CD4-positive, alpha-beta T cell (primary cell): Measurements from ENCODE around the gene CCDC27. TPM values are rescaled to one million over a fixed set of nuclear protein-coding genes. Genes with fewer than 3 reads are reported as not detected.

Experiments used
- ATAC-seq: fragments of 200-7000 bp; cut with Tn5 transposase; one replicate; pipeline ENCODE4 v1.10.0; 2022; ENCODE audit warnings: mild to moderate bottlenecking; ENCODE audit not compliant: poor library complexity
- CTCF ChIA-PET: fragments of 350-600 bp; sonication (Branson Sonifier 250); formaldehyde crosslinking; loops from one replicate; lab custom pipeline; 2021; ENCODE audit warnings: antibody characterized with exemption, inconsistent platforms; lab: Charles Lee
- POLR2A ChIA-PET: fragments of 350-600 bp; sonication (Branson Sonifier 250); formaldehyde crosslinking; loops from one replicate; lab custom pipeline; 2021; ENCODE audit warnings: antibody characterized with exemption, inconsistent platforms; lab: Charles Lee
- DNase-seq, 14 experiments: peaks; one replicate each; pipeline ENCODE4 v3.0.0-alpha.2; 2013 to 2020; ENCODE audit warnings: mixed read lengths in 2 of 14
- H3K27ac ChIP-seq, 2 donors: one replicate each; pipeline versions ENCODE4 v1.5.1 to v1.7.0; 2013; ENCODE audit warnings: low read length in 2 of 2, low read depth in 1 of 2, mild to moderate bottlenecking in 1 of 2
- H3K27me3 ChIP-seq, 2 experiments: 1 replicate in 1 of 2; 2 replicates in 1 of 2; pipeline versions ENCODE4 v1.6.1 to v1.7.0; 2013; ENCODE audit warnings: low read length in 2 of 2, control low read depth in 1 of 2, mild to moderate bottlenecking in 1 of 2, moderate library complexity in 1 of 2; ENCODE audit not compliant: insufficient read depth in 2 of 2, control insufficient read depth in 1 of 2
- H3K36me3 ChIP-seq: one replicate; pipeline ENCODE4 v1.6.1; 2013; ENCODE audit warnings: low read length, control low read depth; ENCODE audit not compliant: insufficient read depth
- H3K4me1 ChIP-seq: one replicate; pipeline ENCODE4 v1.6.1; 2013; ENCODE audit warnings: low read length, control low read depth; ENCODE audit not compliant: insufficient read depth
- H3K4me3 ChIP-seq: one replicate; pipeline ENCODE4 v1.5.1; 2013; ENCODE audit warnings: mild to moderate bottlenecking, low read length, moderate library complexity
- H3K9me3 ChIP-seq, 2 experiments: 1 replicate in 1 of 2; 2 replicates in 1 of 2; pipeline versions ENCODE4 v1.6.1 to v1.7.0; 2013; ENCODE audit warnings: low read length in 2 of 2, mild to moderate bottlenecking in 2 of 2, control low read depth in 1 of 2, moderate library complexity in 1 of 2; ENCODE audit not compliant: control insufficient read depth in 1 of 2, insufficient read depth in 1 of 2
- H3K27ac Mint-ChIP-seq: one replicate; pipeline ENCODE4 v1.8.0; 2020; ENCODE audit warnings: mixed read lengths
- H3K27me3 Mint-ChIP-seq: one replicate; pipeline ENCODE4 v1.8.0; 2021; ENCODE audit warnings: mixed read lengths
- H3K36me3 Mint-ChIP-seq: one replicate; pipeline ENCODE4 v1.8.0; 2021; ENCODE audit warnings: low read depth, mixed read lengths
- H3K4me1 Mint-ChIP-seq: one replicate; pipeline ENCODE4 v1.8.0; 2021; ENCODE audit warnings: low read depth, mixed read lengths
- H3K4me3 Mint-ChIP-seq: one replicate; pipeline ENCODE4 v1.8.0; 2020; ENCODE audit warnings: mild to moderate bottlenecking, mixed read lengths
- H3K9me3 Mint-ChIP-seq: one replicate; pipeline ENCODE4 v1.8.0; 2020; ENCODE audit warnings: mixed read lengths
- CTCF ChIP-seq: fragments of 200-600 bp; IDR thresholded peaks from one replicate; pipeline ENCODE4 v1.8.0; 2022; ENCODE audit warnings: antibody characterized with exemption, mild to moderate bottlenecking
- intact Hi-C, 2 experiments: fragments of 100-400 bp; cut with DNase I in 1 of 2; cut with micrococcal nuclease in 1 of 2; formaldehyde crosslinking; loops; one replicate each; pipeline versions ENCODE4 v1.15.1 to v1.9.0; 2023 to 2025; cut with DNase I, micrococcal nuclease
- total RNA-seq, 174 experiments: library from RNA in 2 of 174; stranded (reverse) in 2 of 174; gene quantifications; one replicate each; pipeline ENCODE4 v1.2.3 and lab custom pipeline; 2021 to 2026

The CCDC27 gene
- total RNA-seq, 2 experiments from 2014 or later, result not detected

DNA sequence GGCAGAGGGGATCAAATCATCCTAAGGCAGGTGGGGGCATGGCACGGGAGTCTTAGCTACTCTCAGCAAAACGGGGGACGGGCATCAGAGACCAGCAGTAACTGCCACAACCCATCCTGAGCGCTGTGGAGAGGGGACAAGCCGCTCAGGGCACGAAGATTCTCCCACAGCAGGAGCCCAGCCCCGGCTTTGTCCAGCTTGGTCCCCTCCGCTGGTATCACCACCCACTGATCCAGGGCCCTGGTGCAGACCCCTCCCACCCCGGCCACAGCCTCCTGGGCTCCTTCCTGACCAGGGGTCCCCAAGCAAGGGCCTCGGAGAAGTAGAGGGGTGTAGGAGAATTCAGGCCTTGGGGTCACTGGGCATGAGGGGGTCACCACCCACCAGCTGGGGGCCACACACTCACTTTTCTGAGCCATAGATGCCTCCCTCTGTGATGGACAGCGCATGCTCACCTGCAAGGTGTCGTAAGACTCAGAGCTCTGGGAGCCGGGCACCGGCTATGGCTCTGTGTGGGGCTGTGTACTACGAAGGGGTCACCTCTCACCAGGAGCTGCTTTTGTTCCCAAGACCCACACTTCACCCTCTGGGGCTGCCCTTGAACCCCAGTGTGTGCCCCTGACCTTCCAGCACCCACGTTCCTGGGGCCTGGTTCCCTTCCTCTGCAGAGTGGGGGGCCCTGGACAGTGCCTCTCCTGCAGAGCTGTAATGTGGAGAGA, 18.0 kb downstream of the CCDC27 start:
- H3K27me3 Mint-ChIP-seq, result peaks cover 9% of the 10 kb centered on the region
- Histone ChIP-seq H3K4me3 (no peak overlapping the region), H3K4me1 (peaks cover 23% of the 10 kb centered on the region), H3K36me3 (no peaks in the 10 kb centered on the region), H3K9me3 (no peaks in the 10 kb centered on the region), H3K27me3 (no peaks in the 10 kb centered on the region), H3K27ac (no peak overlapping the region)
- ChIA-PET CTCF (no interaction called here), POLR2A (no interaction called here)
- intact Hi-C loops, result loop anchor here in 1 of 2 experiments (10.0 kb wide), 1 partner anchor 1245 kb away; the partner anchor contains the start of gene PANK4
- TF ChIP-seq CTCF, result no peak
- H3K36me3 Mint-ChIP-seq, result no peaks in the 10 kb centered on the region
- ATAC-seq (no peak), DNase-seq (no peak)
- H3K9me3 Mint-ChIP-seq, result no peaks in the 10 kb centered on the region
- H3K4me1 Mint-ChIP-seq, result no peaks in the 10 kb centered on the region
- H3K4me3 Mint-ChIP-seq, result peak overlapping the region; percentile 60
- no peak overlapping the region for H3K27ac Mint-ChIP-seq

DNA sequence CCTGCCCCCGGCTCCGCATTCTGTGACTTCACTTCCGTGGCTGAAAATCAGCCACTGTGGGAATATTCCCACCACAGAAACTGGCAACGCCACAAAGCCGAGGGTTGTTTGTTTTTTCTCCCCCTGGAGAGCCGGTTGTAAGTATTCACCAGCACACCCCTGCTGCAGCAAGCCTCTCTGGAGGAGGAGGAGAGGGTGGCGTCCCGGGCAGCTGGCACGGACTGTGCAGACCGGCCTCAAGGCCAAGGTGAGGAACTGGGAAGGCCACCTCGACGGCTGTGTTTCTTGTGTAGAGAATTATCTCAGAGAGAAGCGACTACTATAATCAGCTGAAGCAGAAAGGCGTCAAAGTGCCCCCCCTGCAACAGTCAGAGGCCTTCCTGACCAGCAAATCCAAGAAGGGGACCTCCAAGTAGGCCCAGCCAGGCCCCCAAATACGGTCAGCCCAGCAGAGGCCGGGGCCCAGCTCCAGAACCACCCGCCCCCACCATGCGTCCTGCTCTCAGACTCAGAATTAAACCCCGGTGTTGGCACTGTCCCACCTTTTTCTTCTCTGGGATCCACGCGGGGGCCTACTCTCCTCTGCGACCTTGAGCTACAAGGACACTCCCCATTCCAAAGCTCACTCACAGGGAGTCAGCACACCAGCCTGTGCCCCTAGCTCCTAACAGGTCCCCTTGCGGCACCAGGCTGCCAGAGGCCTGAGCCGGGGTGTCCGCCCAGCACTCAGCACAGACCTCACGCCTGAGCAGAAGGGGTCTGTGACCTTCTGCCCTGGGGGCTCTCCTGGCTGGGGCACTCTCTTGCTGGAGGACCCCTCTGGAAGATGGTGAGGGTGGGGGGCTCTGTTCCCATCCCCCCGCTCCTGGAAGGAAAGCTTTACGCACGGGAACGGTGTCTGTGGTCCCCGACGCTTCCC, 19.1 kb downstream of the CCDC27 start:
- DNase-seq, result peak in 1 of 14 experiments; percentile 17
- H3K27me3 Mint-ChIP-seq, result peaks cover 5% of the 10 kb centered on the region
- H3K27ac ChIP-seq, result no peak overlapping the region

More for the DNA sequence above, 19.1 kb downstream of the CCDC27 start:
- no peaks in the 10 kb centered on the region for H3K9me3 Mint-ChIP-seq
- CTCF ChIA-PET, result no interaction called here
- H3K4me1 Mint-ChIP-seq, result peaks cover 5% of the 10 kb centered on the region
- no peaks in the 10 kb centered on the region for H3K36me3 ChIP-seq
- H3K4me1 ChIP-seq, result peaks cover 33% of the 10 kb centered on the region
- intact Hi-C loops, result loop anchor here in 1 of 2 experiments (1.0 to 10.0 kb wide), 3 partner anchors 25 to 1247 kb away; partner anchors contain the start of genes LRRC47 and PANK4
- POLR2A ChIA-PET, result no interaction called here
- peak overlapping the region; percentile 80 for H3K4me3 Mint-ChIP-seq
- TF ChIP-seq CTCF, result no peak
- no peaks in the 10 kb centered on the region for H3K9me3 ChIP-seq
- H3K27me3 ChIP-seq, result no peaks in the 10 kb centered on the region
- peak overlapping the region; percentile 55 for H3K4me3 ChIP-seq
- no peaks in the 10 kb centered on the region for H3K36me3 Mint-ChIP-seq
- no peak overlapping the region for H3K27ac Mint-ChIP-seq
- no peak for ATAC-seq
